Panc1 (cell line): ENCODE data around the gene POLR3H. TPM values are rescaled to one million over a fixed set of nuclear protein-coding genes. Genes with fewer than 3 reads are reported as not detected.

Experiments
- ATAC-seq: fragments of 200-7000 bp; cut with Tn5 transposase; 2 replicates; pipeline ENCODE4 v1.9.1; 2020; ENCODE audit warnings: mild to moderate bottlenecking, moderate library complexity
- BruUV-seq: library from RNA; stranded (reverse); fragments of 400-500 nt; replicated peaks from 2 replicates; lab custom pipeline; 2021; lab: Mats Ljungman, UMichigan
- CTCF ChIA-PET: fragments of 300-600 bp; sonication (Branson Sonifier 250); formaldehyde crosslinking; loops from one replicate; lab custom pipeline; 2022; ENCODE audit warnings: antibody characterized with exemption; lab: Charles Lee
- POLR2A ChIA-PET: fragments of 300-600 bp; sonication (Branson Sonifier 250); formaldehyde crosslinking; loops from one replicate; lab custom pipeline; 2022; ENCODE audit warnings: antibody characterized with exemption; lab: Charles Lee
- DNase-seq: peaks from one replicate; pipeline ENCODE4 v3.0.0-alpha.2; 2010; ENCODE audit warnings: low read depth, low spot score
- H3K27ac ChIP-seq: 2 replicates; pipeline ENCODE4 v1.5.1; 2011; ENCODE audit warnings: mild to moderate bottlenecking, low read length, inconsistent platforms
- H3K27me3 ChIP-seq: fragments of 200-500 bp; sonication (Bioruptor generic); 2 replicates; pipeline ENCODE4 v1.6.0; 2014; ENCODE audit warnings: low read length, inconsistent platforms; ENCODE audit not compliant: control insufficient read depth, insufficient read depth
- H3K36me3 ChIP-seq: fragments of 200-500 bp; sonication (Bioruptor generic); 2 replicates; pipeline ENCODE4 v1.5.1; 2014; ENCODE audit warnings: inconsistent platforms, mild to moderate bottlenecking, low read length, moderate library complexity; ENCODE audit not compliant: control insufficient read depth, insufficient read depth
- H3K4me1 ChIP-seq: 2 replicates; pipeline ENCODE4 v1.5.1; 2011; ENCODE audit warnings: inconsistent platforms, mild to moderate bottlenecking, low read length, moderate library complexity; ENCODE audit not compliant: control insufficient read depth, insufficient read depth
- H3K4me3 ChIP-seq, 2 experiments: 2 replicates each; pipeline ENCODE4 v1.5.1; 2011 to 2012; ENCODE audit warnings: low read depth in 2 of 2, low read length in 2 of 2, mild to moderate bottlenecking in 2 of 2, inconsistent platforms in 1 of 2, moderate library complexity in 1 of 2
- H3K9me3 ChIP-seq: fragments of 200-500 bp; sonication (Bioruptor generic); 2 replicates; pipeline ENCODE4 v1.5.1; 2014; ENCODE audit warnings: low read depth, mild to moderate bottlenecking, inconsistent platforms, low read length, moderate library complexity; ENCODE audit not compliant: control insufficient read depth, insufficient read depth
- POLR2AphosphoS5 ChIP-seq: IDR thresholded peaks from 2 replicates; pipeline ENCODE4 v1.6.1; 2012; ENCODE audit warnings: mild to moderate bottlenecking, low read depth, low read length, moderate library complexity
- REST ChIP-seq, 2 experiments: IDR thresholded peaks; 2 replicates each; pipeline ENCODE4 v1.6.1; 2011 to 2012; ENCODE audit warnings: low read depth in 2 of 2, control low read depth in 1 of 2, low read length in 1 of 2, mild to moderate bottlenecking in 1 of 2, moderate library complexity in 1 of 2; ENCODE audit not compliant: insufficient read depth in 1 of 2
- SIN3A ChIP-seq: IDR thresholded peaks from 2 replicates; pipeline ENCODE4 v1.6.1; 2012; ENCODE audit warnings: low read depth, mild to moderate bottlenecking, low read length, moderate library complexity, borderline replicate concordance; ENCODE audit not compliant: insufficient read depth
- TCF7L2 ChIP-seq: IDR thresholded peaks from 2 replicates; pipeline ENCODE4 v1.6.1; 2011; ENCODE audit warnings: mild to moderate bottlenecking, low read depth, low read length, inconsistent platforms
- in situ Hi-C: cut with HindIII; loops from 2 replicates; pipeline ENCODE4 v1.10.0; 2016; ENCODE audit warnings: low sequenced_read_pairs, low pct_unique_long_range_greater_than_20kb
- intact Hi-C: fragments of 100-400 bp; cut with micrococcal nuclease; formaldehyde crosslinking; loops from one replicate; pipeline ENCODE4 v1.10.0; 2022; ENCODE audit not compliant: unreplicated experiment
- total RNA-seq: library from RNA; stranded (reverse); gene quantifications from one replicate; pipeline ENCODE4 v1.2.1, GENCODE V29; 2021; ENCODE audit not compliant: unreplicated experiment
- TF ChIP-seq, protein P1 (sequence below): fragments of 450-650 bp; IDR thresholded peaks from 2 replicates; pipeline ENCODE4 v1.5.1; 2017; ENCODE audit warnings: mild to moderate bottlenecking

Gene POLR3H
- total RNA-seq, 1 experiment from 2014 or later: 46.6 TPM

- no peak for TF ChIP-seq POLR2AphosphoS5
- POLR2A ChIA-PET: no interaction called here
These were observed 2.0 kb downstream of the POLR3H start for GRCh38 chr22:41542224-41542623.

DNA sequence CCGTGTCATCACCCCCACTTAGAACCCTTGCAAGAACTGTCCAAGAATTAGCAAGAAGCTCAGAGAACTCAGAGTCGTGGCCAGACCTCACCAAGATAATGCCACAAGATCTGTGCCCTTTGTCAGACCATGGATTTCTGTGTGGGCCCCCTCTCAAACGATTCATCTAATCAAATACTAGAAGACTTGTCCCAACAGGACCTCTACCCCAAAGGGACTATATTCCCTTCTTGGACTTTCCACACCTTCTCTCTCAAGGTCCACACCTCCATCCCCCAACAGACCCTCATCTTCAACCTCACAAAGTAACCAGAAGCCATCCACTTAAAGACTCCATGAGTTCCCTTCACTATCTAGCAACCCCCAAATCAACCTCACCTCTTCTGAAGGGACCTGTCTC lies 2.8 kb downstream of the POLR3H start:
- in situ Hi-C loops: no loop called here
- ATAC-seq (no peak), DNase-seq (no peak)
- POLR2A ChIA-PET: no interaction called here
- TSS peak; percentile 65 for BruUV-seq
- intact Hi-C loops: no loop called here
- Histone ChIP-seq H3K36me3 (peaks cover 2% of the 10 kb centered on the region; the same call in 1 of the 2 replicates), H3K9me3 (no peaks in the 10 kb centered on the region), H3K4me3 (no peak overlapping the region), H3K4me1 (peaks cover 10% of the 10 kb centered on the region), H3K27ac (no peak overlapping the region), H3K27me3 (no peaks in the 10 kb centered on the region)
- CTCF ChIA-PET: no interaction called here
- no peak for TF ChIP-seq REST (IDR thresholded peaks at IDR 0.05; ENCODE audit: insufficient read depth in 1 of 2, low read depth in 2 of 2, low read length in 1 of 2)
- TF ChIP-seq, protein P1, sequence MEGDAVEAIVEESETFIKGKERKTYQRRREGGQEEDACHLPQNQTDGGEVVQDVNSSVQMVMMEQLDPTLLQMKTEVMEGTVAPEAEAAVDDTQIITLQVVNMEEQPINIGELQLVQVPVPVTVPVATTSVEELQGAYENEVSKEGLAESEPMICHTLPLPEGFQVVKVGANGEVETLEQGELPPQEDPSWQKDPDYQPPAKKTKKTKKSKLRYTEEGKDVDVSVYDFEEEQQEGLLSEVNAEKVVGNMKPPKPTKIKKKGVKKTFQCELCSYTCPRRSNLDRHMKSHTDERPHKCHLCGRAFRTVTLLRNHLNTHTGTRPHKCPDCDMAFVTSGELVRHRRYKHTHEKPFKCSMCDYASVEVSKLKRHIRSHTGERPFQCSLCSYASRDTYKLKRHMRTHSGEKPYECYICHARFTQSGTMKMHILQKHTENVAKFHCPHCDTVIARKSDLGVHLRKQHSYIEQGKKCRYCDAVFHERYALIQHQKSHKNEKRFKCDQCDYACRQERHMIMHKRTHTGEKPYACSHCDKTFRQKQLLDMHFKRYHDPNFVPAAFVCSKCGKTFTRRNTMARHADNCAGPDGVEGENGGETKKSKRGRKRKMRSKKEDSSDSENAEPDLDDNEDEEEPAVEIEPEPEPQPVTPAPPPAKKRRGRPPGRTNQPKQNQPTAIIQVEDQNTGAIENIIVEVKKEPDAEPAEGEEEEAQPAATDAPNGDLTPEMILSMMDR: no peak
- TF ChIP-seq TCF7L2: no peak
- TF ChIP-seq SIN3A: no peak
- no peak for TF ChIP-seq POLR2AphosphoS5

More at GRCh38 chr22:41542224-41542623, 2.0 kb downstream of the POLR3H start:
- Histone ChIP-seq H3K27me3 (no peaks in the 10 kb centered on the region), H3K4me3 (peak overlapping the region; percentile 78 to 85; a peak in 2 of 4 replicates), H3K9me3 (no peaks in the 10 kb centered on the region), H3K4me1 (peaks cover 10% of the 10 kb centered on the region), H3K27ac (no peak overlapping the region), H3K36me3 (peaks cover 2% of the 10 kb centered on the region; the same call in 1 of the 2 replicates)
- ATAC-seq (no peak), DNase-seq (no peak)
- intact Hi-C loops (no loop called here), in situ Hi-C loops (no loop called here)
- BruUV-seq: no TSS peak
- CTCF ChIA-PET: no interaction called here

DNA sequence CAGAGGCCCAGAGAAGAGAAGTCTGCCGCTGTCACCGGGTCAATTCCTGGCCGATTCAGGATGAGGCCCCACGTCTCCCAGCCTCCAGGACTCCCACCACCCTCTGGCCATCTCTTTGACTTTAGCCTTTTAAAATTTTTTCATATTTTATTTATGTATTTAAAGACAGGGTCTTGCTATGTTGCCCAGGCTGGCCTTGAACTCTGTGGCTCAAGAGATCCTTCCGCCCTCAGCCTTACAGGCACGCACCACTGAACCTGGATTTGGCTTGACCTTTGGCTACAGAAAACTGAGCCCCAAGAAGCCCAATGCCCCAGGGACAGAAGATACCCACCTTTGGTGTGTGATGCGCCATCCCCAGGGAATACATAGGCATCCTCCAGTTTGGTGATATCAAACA lies 3.9 kb downstream of the POLR3H start:
- intact Hi-C loops: no loop called here
- H3K27me3 ChIP-seq: no peaks in the 10 kb centered on the region
- in situ Hi-C loops: no loop called here
- peaks cover 2% of the 10 kb centered on the region; the same call in 1 of the 2 replicates for H3K36me3 ChIP-seq
- CTCF ChIA-PET: no interaction called here
- POLR2A ChIA-PET: no interaction called here
- H3K27ac ChIP-seq: no peak overlapping the region
- no peak overlapping the region for H3K4me3 ChIP-seq
- H3K9me3 ChIP-seq: no peaks in the 10 kb centered on the region
- DNase-seq (no peak), ATAC-seq (no peak)
- no peak for TF ChIP-seq SIN3A
- no peak for TF ChIP-seq TCF7L2
- no peak for TF ChIP-seq POLR2AphosphoS5
- TF ChIP-seq, protein P1: no peak
- no peak for TF ChIP-seq REST (IDR thresholded peaks at IDR 0.05; ENCODE audit: insufficient read depth in 1 of 2, low read depth in 2 of 2, low read length in 1 of 2)
- peaks cover 10% of the 10 kb centered on the region for H3K4me1 ChIP-seq
- no TSS peak for BruUV-seq
